IMR-90 (cell line): Measurements from ENCODE around the gene KRTAP5-6. TPM values are rescaled to one million over a fixed set of nuclear protein-coding genes. Genes with fewer than 3 reads are reported as not detected.

Source experiments
- ATAC-seq: fragments of 200-7000 bp; cut with Tn5 transposase; 2 replicates; pipeline ENCODE4 v1.9.1; 2020; ENCODE audit warnings: low read depth, mild to moderate bottlenecking, moderate library complexity
- BruUV-seq: library from RNA; stranded (reverse); fragments of 400-500 nt; replicated peaks from 2 replicates; lab custom pipeline; 2021; lab: Mats Ljungman, UMichigan
- CTCF ChIA-PET: fragments of 300-600 bp; formaldehyde crosslinking; extraction: SDS; loops from one replicate; lab custom pipeline; 2021; ENCODE audit warnings: antibody characterized with exemption; lab: Yijun Ruan, JAX
- POLR2A ChIA-PET: fragments of 300-600 bp; sonication (Branson Sonifier 250); formaldehyde crosslinking; loops from one replicate; lab custom pipeline; 2022; ENCODE audit warnings: antibody characterized with exemption; ENCODE audit not compliant: unreplicated experiment; lab: Charles Lee
- DNase-seq: peaks from one replicate; pipeline ENCODE4 v3.0.0; 2013
- H2AFZ ChIP-seq: replicated peaks from 2 replicates; pipeline ENCODE3; 2013; ENCODE audit warnings: low read length, mild to moderate bottlenecking; ENCODE audit not compliant: poor library complexity
- H2AK5ac ChIP-seq: 2 replicates; pipeline ENCODE4 v1.6.1; 2013; ENCODE audit warnings: low read depth, low read length, inconsistent platforms
- H2AK9ac ChIP-seq: replicated peaks from 2 replicates; pipeline ENCODE3; 2013; ENCODE audit warnings: mild to moderate bottlenecking, low read depth, low read length, moderate library complexity; ENCODE audit not compliant: poor library complexity
- H2BK120ac ChIP-seq: 2 replicates; pipeline ENCODE4 v1.6.1; 2013; ENCODE audit warnings: low read depth, low read length, inconsistent platforms
- H2BK15ac ChIP-seq: 3 replicates; pipeline ENCODE4 v1.6.1; 2013; ENCODE audit warnings: low read depth, low read length, inconsistent platforms
- H2BK20ac ChIP-seq: 2 replicates; pipeline ENCODE4 v1.6.1; 2013; ENCODE audit warnings: low read depth, mild to moderate bottlenecking, inconsistent platforms, low read length, moderate library complexity
- H2BK5ac ChIP-seq: 2 replicates; pipeline ENCODE4 v1.6.1; 2013; ENCODE audit warnings: mild to moderate bottlenecking, low read depth, low read length, inconsistent platforms; ENCODE audit not compliant: poor library complexity, severe bottlenecking
- H3K14ac ChIP-seq: replicated peaks from 2 replicates; pipeline ENCODE4 v1.6.1; 2013; ENCODE audit warnings: low read depth, low read length, inconsistent platforms
- H3K18ac ChIP-seq: 2 replicates; pipeline ENCODE4 v1.6.1; 2013; ENCODE audit warnings: low read depth, low read length, control low read depth
- H3K23ac ChIP-seq: 2 replicates; pipeline ENCODE4 v1.6.1; 2013; ENCODE audit warnings: low read depth, low read length, inconsistent platforms
- H3K27ac ChIP-seq: 2 replicates; pipeline ENCODE4 v1.5.1; 2013; ENCODE audit warnings: mild to moderate bottlenecking, control low read depth, low read length; ENCODE audit not compliant: insufficient read depth
- H3K27me3 ChIP-seq: 2 replicates; pipeline ENCODE4 v1.6.1; 2013; ENCODE audit warnings: low read length; ENCODE audit not compliant: control insufficient read depth, insufficient read depth
- H3K36me3 ChIP-seq: 2 replicates; pipeline ENCODE4 v1.6.1; 2013; ENCODE audit warnings: low read length, mixed read lengths; ENCODE audit not compliant: control insufficient read depth, insufficient read depth
- H3K4ac ChIP-seq: 2 replicates; pipeline ENCODE4 v1.6.1; 2013; ENCODE audit warnings: low read depth, low read length, inconsistent platforms
- H3K4me1 ChIP-seq: 2 replicates; pipeline ENCODE4 v1.6.1; 2013; ENCODE audit warnings: low read length, mixed read lengths; ENCODE audit not compliant: control insufficient read depth, insufficient read depth
- H3K4me2 ChIP-seq: 2 replicates; pipeline ENCODE4 v1.6.1; 2013; ENCODE audit warnings: low read depth, mild to moderate bottlenecking, control low read depth, low read length, moderate library complexity
- H3K4me3 ChIP-seq: 2 replicates; pipeline ENCODE4 v1.5.1; 2013; ENCODE audit warnings: low read depth, mild to moderate bottlenecking, control low read depth, low read length, moderate library complexity; ENCODE audit not compliant: insufficient read depth
- H3K56ac ChIP-seq: 2 replicates; pipeline ENCODE4 v1.6.1; 2013; ENCODE audit warnings: low read length, inconsistent platforms; ENCODE audit not compliant: insufficient read depth; ENCODE audit errors: extremely low read depth
- H3K79me1 ChIP-seq, 2 experiments: 2 replicates each; pipeline ENCODE4 v1.6.1; 2013; ENCODE audit warnings: low read length in 2 of 2, inconsistent platforms in 1 of 2, low read depth in 1 of 2
- H3K9ac ChIP-seq: 2 replicates; pipeline ENCODE4 v1.6.1; 2013; ENCODE audit warnings: low read depth, low read length, control low read depth
- H3K9me1 ChIP-seq: 2 replicates; pipeline ENCODE4 v1.6.1; 2013; ENCODE audit warnings: low read length, inconsistent platforms; ENCODE audit not compliant: insufficient read depth
- H3K9me3 ChIP-seq: 2 replicates; pipeline ENCODE4 v1.6.1; 2013; ENCODE audit warnings: low read length; ENCODE audit not compliant: control insufficient read depth, insufficient read depth
- H4K20me1 ChIP-seq: 2 replicates; pipeline ENCODE4 v1.6.1; 2013; ENCODE audit warnings: low read length, inconsistent platforms; ENCODE audit not compliant: insufficient read depth
- H4K5ac ChIP-seq: 2 replicates; pipeline ENCODE4 v1.6.1; 2013; ENCODE audit warnings: mild to moderate bottlenecking, low read depth, low read length, control low read depth
- H4K8ac ChIP-seq, 2 experiments: 2 replicates each; pipeline ENCODE4 v1.6.1; 2013; ENCODE audit warnings: low read depth in 2 of 2, low read length in 2 of 2, control low read depth in 1 of 2, inconsistent platforms in 1 of 2
- H4K91ac ChIP-seq: 2 replicates; pipeline ENCODE4 v1.6.1; 2013; ENCODE audit warnings: low read depth, low read length, inconsistent platforms; ENCODE audit not compliant: insufficient read depth
- CHD1 ChIP-seq: IDR thresholded peaks from 2 replicates; pipeline ENCODE4 v1.6.1; 2012; ENCODE audit warnings: low read depth, low read length, improper control_type of control experiment
- CTCF ChIP-seq: conservative IDR thresholded peaks from 2 replicates; pipeline ENCODE4 v1.5.1; 2012; ENCODE audit warnings: mild to moderate bottlenecking, low read depth, low read length, improper control_type of control experiment
- ELK1 ChIP-seq: fragments of 150-350 bp; IDR thresholded peaks from 2 replicates; pipeline ENCODE4 v1.6.1; 2016; ENCODE audit warnings: low read depth, mild to moderate bottlenecking, low read length, moderate library complexity, borderline replicate concordance
- MAFK ChIP-seq: IDR thresholded peaks from 2 replicates; pipeline ENCODE4 v1.6.1; 2012; ENCODE audit warnings: low read depth, low read length, improper control_type of control experiment
- NFE2L2 ChIP-seq: fragments of 150-350 bp; IDR thresholded peaks from 2 replicates; pipeline ENCODE4 v1.6.1; 2016; ENCODE audit warnings: low read depth, mild to moderate bottlenecking, low read length
- POLR2A ChIP-seq: IDR thresholded peaks from 2 replicates; pipeline ENCODE4 v1.6.1; 2012; ENCODE audit warnings: mild to moderate bottlenecking, low read depth, low read length
- RCOR1 ChIP-seq: IDR thresholded peaks from 2 replicates; pipeline ENCODE4 v1.6.1; 2012; ENCODE audit warnings: mild to moderate bottlenecking, low read length, improper control_type of control experiment; ENCODE audit not compliant: insufficient replicate concordance
- RFX5 ChIP-seq: IDR thresholded peaks from 2 replicates; pipeline ENCODE4 v1.8.0; 2012; ENCODE audit warnings: low read depth, mild to moderate bottlenecking, low read length, moderate library complexity
- USF2 ChIP-seq: fragments of 150-350 bp; IDR thresholded peaks from 2 replicates; pipeline ENCODE4 v1.6.1; 2017; ENCODE audit warnings: mild to moderate bottlenecking, antibody characterized with exemption, low read length, low read depth
- WGBS, 2 experiments: methylation state at CpG; one replicate each; pipeline versions ENCODE4 v1.1.5 to v1.1.7; 2013; ENCODE audit warnings: missing lambda C conversion rate in 2 of 2; ENCODE audit not compliant: insufficient read length in 1 of 2; ENCODE audit errors: extremely low coverage in 2 of 2; 5-methylcytosine and 5-hydroxymethylcytosine counted together
- dilution Hi-C: fragments of 300-500 bp; cut with HindIII; formaldehyde crosslinking; loops from one replicate; pipeline ENCODE4 v1.14.3; 2018; ENCODE audit warnings: low sequenced_read_pairs; ENCODE audit not compliant: unreplicated experiment
- in situ Hi-C: fragments of 300-500 bp; cut with MboI; formaldehyde crosslinking; loops from 3 replicates; pipeline ENCODE4 v1.14.3; 2019; ENCODE audit warnings: low sequenced_read_pairs, inconsistent platforms, mixed read lengths
- intact Hi-C: fragments of 100-400 bp; cut with micrococcal nuclease; formaldehyde crosslinking; loops from 2 replicates; pipeline ENCODE4 v1.10.0; 2022
- polyA plus RNA-seq, 3 experiments: library from polyadenylated mRNA; depleted of rRNA; stranded (reverse); fragments of >200 nt; gene quantifications; 2 replicates each; pipeline ENCODE4 v1.2.3, GENCODE V29; 2012; ENCODE audit warnings: low replicate concordance in 1 of 3
- total RNA-seq: library from RNA; depleted of rRNA; stranded (reverse); fragments of >200 nt; gene quantifications from 2 replicates; pipeline ENCODE4 v1.2.3, GENCODE V29; 2012

Gene KRTAP5-6
- total and polyA plus RNA-seq, 2 of the 4 experiments (the other 2 are of a cell fraction), result not detected

- H2AK5ac ChIP-seq, result no peak overlapping the region
- H4K91ac ChIP-seq, result no peak overlapping the region
- in situ Hi-C loops, result no loop called here
- no peak overlapping the region for H3K56ac ChIP-seq
- TF ChIP-seq NFE2L2, result no peak
- TF ChIP-seq USF2, result no peak
- no peak for TF ChIP-seq RFX5
- no peak for TF ChIP-seq ELK1
- no peak for TF ChIP-seq POLR2A
- no peak for TF ChIP-seq CTCF
- TF ChIP-seq RCOR1, result no peak
- no peak for TF ChIP-seq CHD1
- TF ChIP-seq MAFK, result no peak
- H2BK20ac ChIP-seq, result no peak overlapping the region
- no peaks in the 10 kb centered on the region for H4K20me1 ChIP-seq
- no peaks in the 10 kb centered on the region for H3K79me1 ChIP-seq
- no peak overlapping the region for H3K9ac ChIP-seq
- no peak overlapping the region for H3K4ac ChIP-seq
- H3K27me3 ChIP-seq, result peaks cover 67% of the 10 kb centered on the region
- no peak overlapping the region for H2BK120ac ChIP-seq
- H2AK9ac ChIP-seq, result peak overlapping the region; percentile 13
- H3K23ac ChIP-seq, result peak overlapping the region; percentile 4; the same call in 1 of the 2 replicates
- WGBS, 2 experiments, result 51% methylated on average over 4 of the region's 5 CpGs; no CpG with 5 or more reads in 1 of the 2 experiments
- H3K4me3 ChIP-seq, result no peak overlapping the region
- H3K18ac ChIP-seq, result no peak overlapping the region
- POLR2A ChIA-PET, result no interaction called here
- no TSS peak for BruUV-seq
- ATAC-seq, result no peak
- no peak overlapping the region for H4K5ac ChIP-seq
- H2AFZ ChIP-seq, result no peak overlapping the region
- CTCF ChIA-PET, result no interaction called here
- no peaks in the 10 kb centered on the region for H3K4me1 ChIP-seq
- no peak overlapping the region for H2BK5ac ChIP-seq
- no peak overlapping the region for H2BK15ac ChIP-seq
- H3K27ac ChIP-seq, result no peak overlapping the region
- H3K4me2 ChIP-seq, result no peak overlapping the region
- DNase-seq, result no peak
- intact Hi-C loops, result no loop called here
- dilution Hi-C loops, result no loop called here
- H3K14ac ChIP-seq, result no peak overlapping the region
- no peaks in the 10 kb centered on the region for H3K36me3 ChIP-seq
- peaks cover 5% of the 10 kb centered on the region for H3K9me3 ChIP-seq
- H4K8ac ChIP-seq, result no peak overlapping the region
- H3K9me1 ChIP-seq, result peaks cover 5% of the 10 kb centered on the region; the same call in 1 of the 2 replicates
Measured at GRCh38 chr11:1731451-1732059, 34.6 kb downstream of the KRTAP5-6 start.
